ENCODE data around the gene ASS1. TPM values are rescaled to one million over a fixed set of nuclear protein-coding genes. Genes with fewer than 3 reads are reported as not detected.

ASS1 gene
- total RNA-seq, 1 donor from 2014 or later = 4.5 TPM

DNA sequence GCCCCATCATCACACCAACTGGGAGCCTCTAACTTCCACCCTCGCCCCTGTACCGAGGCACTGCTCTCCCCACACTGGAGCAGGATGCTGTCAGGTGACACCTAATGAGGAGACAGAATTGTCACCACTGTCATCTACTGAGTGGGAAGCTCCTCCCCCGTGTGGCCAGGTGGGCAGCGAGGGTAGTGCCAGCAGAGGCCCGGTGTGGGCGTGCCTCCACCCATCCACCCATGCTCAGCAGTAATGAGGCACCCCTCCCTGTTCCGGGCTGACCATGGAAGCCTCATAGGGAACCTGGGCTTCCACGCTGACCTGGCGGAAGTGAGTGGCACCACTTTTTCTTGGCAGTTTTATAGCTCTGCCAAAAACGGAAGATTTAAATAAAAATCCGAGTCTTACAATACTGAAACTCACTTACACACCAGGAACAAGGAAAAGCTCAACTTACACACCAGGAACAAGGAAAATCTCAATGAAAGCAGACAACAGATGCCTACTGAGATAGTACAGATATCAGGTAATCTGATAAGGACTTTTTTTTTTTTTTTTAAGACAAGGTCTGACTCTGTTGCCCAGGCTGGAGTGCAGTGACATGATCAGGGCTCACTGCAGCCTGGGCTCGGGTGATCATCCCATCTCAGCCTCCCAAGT is 30.6 kb upstream of the ASS1 start:
- no peak overlapping the region for H3K4me3 Mint-ChIP-seq
- no peaks in the 10 kb centered on the region for H3K4me1 Mint-ChIP-seq
- TF ChIP-seq, protein P1, sequence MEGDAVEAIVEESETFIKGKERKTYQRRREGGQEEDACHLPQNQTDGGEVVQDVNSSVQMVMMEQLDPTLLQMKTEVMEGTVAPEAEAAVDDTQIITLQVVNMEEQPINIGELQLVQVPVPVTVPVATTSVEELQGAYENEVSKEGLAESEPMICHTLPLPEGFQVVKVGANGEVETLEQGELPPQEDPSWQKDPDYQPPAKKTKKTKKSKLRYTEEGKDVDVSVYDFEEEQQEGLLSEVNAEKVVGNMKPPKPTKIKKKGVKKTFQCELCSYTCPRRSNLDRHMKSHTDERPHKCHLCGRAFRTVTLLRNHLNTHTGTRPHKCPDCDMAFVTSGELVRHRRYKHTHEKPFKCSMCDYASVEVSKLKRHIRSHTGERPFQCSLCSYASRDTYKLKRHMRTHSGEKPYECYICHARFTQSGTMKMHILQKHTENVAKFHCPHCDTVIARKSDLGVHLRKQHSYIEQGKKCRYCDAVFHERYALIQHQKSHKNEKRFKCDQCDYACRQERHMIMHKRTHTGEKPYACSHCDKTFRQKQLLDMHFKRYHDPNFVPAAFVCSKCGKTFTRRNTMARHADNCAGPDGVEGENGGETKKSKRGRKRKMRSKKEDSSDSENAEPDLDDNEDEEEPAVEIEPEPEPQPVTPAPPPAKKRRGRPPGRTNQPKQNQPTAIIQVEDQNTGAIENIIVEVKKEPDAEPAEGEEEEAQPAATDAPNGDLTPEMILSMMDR (conservative IDR thresholded peaks at IDR 0.05) = no peak
- H3K27ac Mint-ChIP-seq (ENCODE audit: unreplicated experiment) = no peak overlapping the region
- H3K9me3 Mint-ChIP-seq = no peaks in the 10 kb centered on the region
- H3K27me3 Mint-ChIP-seq (ENCODE audit: low read depth) = no peaks in the 10 kb centered on the region
- H3K36me3 Mint-ChIP-seq (ENCODE audit: low read depth) = no peaks in the 10 kb centered on the region
- DNase-seq (ENCODE audit: low read depth, low spot score) = no peak

DNA sequence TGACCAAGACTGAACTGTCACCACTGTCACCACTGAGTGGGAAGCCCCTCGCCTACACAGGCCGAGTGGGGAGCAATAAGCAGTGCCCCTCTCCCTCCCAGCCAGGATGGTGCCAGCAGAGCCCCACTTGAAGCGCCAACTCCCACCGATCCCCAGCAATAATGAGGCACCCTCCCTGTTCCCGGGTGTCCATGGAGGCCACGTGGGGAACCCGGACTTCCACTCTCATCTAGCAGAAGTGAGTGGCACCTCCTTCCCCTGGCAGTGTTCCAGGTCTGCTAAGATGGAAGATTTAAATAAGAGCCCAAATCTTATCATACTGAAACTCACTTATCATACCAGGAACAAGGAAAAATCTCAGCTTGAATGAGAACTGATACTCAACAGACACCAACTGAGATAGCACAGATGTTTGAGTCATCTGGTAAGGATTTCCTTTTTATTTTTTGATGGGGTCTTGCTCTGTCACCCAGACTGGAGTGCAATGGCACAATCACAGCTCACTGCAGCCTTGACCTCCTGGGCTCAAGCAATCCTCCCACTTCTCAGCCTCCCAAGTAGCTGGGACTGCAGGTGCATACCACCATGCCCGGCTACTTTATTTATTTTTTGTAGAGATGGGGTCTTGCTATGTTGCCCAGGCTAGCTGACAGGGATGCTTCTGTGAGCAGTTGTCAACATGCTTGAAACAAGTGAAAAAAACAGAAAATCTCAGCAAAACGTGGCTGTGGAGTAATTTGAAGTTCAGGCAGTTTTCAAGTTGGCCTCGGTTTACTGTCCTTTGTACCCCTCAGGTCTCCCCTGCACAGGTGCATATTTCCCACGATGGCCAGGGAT is 29.6 kb upstream of the ASS1 start:
- TF ChIP-seq, protein P1 (conservative IDR thresholded peaks at IDR 0.05) = no peak
- H3K27me3 Mint-ChIP-seq (ENCODE audit: low read depth) = no peaks in the 10 kb centered on the region
- H3K9me3 Mint-ChIP-seq = no peaks in the 10 kb centered on the region
- no peak overlapping the region for H3K27ac Mint-ChIP-seq (ENCODE audit: unreplicated experiment)
- H3K36me3 Mint-ChIP-seq (ENCODE audit: low read depth) = no peaks in the 10 kb centered on the region
- H3K4me1 Mint-ChIP-seq = no peaks in the 10 kb centered on the region
- H3K4me3 Mint-ChIP-seq = no peak overlapping the region
- no peak for DNase-seq (ENCODE audit: low read depth, low spot score)

DNA sequence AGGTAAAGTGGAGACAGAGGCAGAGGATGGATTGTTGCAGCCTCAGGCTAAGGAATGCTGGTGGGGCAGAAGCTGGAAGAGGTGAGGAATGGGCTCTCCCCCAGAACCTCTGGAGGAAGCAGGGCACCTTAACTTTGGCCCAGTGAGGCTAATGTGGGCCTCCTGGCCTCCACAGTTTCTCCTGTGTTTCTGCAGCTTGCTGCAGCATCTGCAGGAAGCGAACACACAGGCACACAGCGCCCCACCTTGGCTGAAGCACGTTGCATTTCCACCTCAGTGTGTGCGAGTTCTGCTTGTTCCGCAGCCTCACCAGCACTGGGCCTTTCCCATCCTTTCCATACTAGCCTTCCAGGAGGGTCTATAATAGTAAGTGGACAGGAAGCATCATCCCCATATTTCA is 27.2 kb upstream of the ASS1 start:
- Mint-ChIP-seq H3K36me3 (ENCODE audit: low read depth) (no peaks in the 10 kb centered on the region), H3K4me3 (no peak overlapping the region), H3K27ac (ENCODE audit: unreplicated experiment) (no peak overlapping the region), H3K9me3 (no peaks in the 10 kb centered on the region), H3K27me3 (ENCODE audit: low read depth) (peaks cover 12% of the 10 kb centered on the region), H3K4me1 (peaks cover 6% of the 10 kb centered on the region)
- TF ChIP-seq, protein P1 (conservative IDR thresholded peaks at IDR 0.05) = peak; percentile 19
- DNase-seq (ENCODE audit: low read depth, low spot score) = no peak

DNA sequence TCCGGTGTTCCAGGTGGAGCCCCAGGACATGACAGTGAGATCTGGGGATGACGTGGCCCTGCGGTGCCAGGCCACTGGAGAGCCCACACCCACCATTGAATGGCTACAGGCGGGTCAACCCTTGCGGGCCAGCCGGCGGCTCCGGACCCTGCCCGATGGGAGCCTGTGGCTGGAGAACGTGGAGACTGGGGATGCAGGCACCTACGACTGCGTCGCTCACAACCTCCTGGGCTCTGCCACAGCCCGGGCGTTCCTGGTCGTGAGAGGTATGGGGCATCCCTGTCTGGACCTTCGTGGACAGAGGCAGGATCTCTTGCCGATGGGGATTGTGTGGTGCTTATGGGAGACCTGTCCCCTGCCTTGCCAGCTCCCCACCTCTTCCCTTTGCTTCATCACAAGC is 26.0 kb upstream of the ASS1 start:
- H3K27ac Mint-ChIP-seq (ENCODE audit: unreplicated experiment) = no peak overlapping the region
- H3K27me3 Mint-ChIP-seq (ENCODE audit: low read depth) = peaks cover 12% of the 10 kb centered on the region
- H3K4me3 Mint-ChIP-seq = no peak overlapping the region
- TF ChIP-seq, protein P1 (conservative IDR thresholded peaks at IDR 0.05) = no peak
- no peaks in the 10 kb centered on the region for H3K9me3 Mint-ChIP-seq
- peaks cover 6% of the 10 kb centered on the region for H3K4me1 Mint-ChIP-seq
- H3K36me3 Mint-ChIP-seq (ENCODE audit: low read depth) = no peaks in the 10 kb centered on the region
- DNase-seq (ENCODE audit: low read depth, low spot score) = no peak

DNA sequence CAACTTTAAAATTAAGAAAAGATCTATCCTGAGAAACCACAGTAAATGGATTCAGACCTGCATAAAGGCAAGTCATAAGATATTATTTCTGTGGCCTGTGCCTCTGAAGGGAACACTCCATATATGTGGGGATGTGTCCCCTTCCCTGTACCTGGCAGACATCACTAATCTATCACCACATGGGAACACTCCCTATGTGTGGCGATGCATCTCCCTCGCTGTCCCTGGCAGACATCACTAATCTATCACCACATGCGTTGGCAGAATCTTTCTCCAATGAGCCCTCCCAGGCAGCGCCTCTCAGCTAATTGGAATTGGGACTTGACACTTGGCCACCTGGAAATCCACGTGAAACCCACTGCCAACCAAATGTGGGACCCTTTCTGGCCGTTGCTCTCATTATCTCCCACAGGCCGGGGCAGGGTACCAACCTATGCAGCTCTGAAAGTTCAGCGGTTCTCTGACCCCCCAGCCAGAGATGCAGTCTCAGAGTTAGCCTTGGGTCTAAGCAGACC is 25.2 kb upstream of the ASS1 start:
- no peak overlapping the region for H3K27ac Mint-ChIP-seq (ENCODE audit: unreplicated experiment)
- H3K4me1 Mint-ChIP-seq = peaks cover 6% of the 10 kb centered on the region
- H3K9me3 Mint-ChIP-seq = no peaks in the 10 kb centered on the region
- TF ChIP-seq, protein P1 (conservative IDR thresholded peaks at IDR 0.05) = no peak
- H3K27me3 Mint-ChIP-seq (ENCODE audit: low read depth) = peaks cover 12% of the 10 kb centered on the region
- no peaks in the 10 kb centered on the region for H3K36me3 Mint-ChIP-seq (ENCODE audit: low read depth)
- H3K4me3 Mint-ChIP-seq = no peak overlapping the region
- no peak for DNase-seq (ENCODE audit: low read depth, low spot score)
